Renal pelvis (tissue), 4 donors: ENCODE data around the gene FAM98B. TPM values are rescaled to one million over a fixed set of nuclear protein-coding genes. Genes with fewer than 3 reads are reported as not detected.

Experiments
- DNase-seq: peaks from one replicate; pipeline ENCODE4 v3.0.0-alpha.2; 2013
- polyA plus RNA-seq, 3 donors: library from polyadenylated mRNA; unstranded; fragments of 120-200 nt; gene quantifications; one replicate each; pipeline ENCODE4 v1.2.1, GENCODE V29; 2013; ENCODE audit not compliant: insufficient read length in 3 of 3

FAM98B gene
- polyA plus RNA-seq, 3 donors, result 67.3 to 75.6 (median 74.4) TPM

GRCh38 chr15:38455092-38455491 lies 1.2 kb downstream of the FAM98B start:
- no peak for DNase-seq

GRCh38 chr15:38458646-38459045 lies 4.7 kb downstream of the FAM98B start:
- DNase-seq, result no peak

GRCh38 chr15:38459480-38459879 lies 5.6 kb downstream of the FAM98B start:
- no peak for DNase-seq

- no peak for DNase-seq
Measured at GRCh38 chr15:38460543-38460942, 6.6 kb downstream of the FAM98B start.

GRCh38 chr15:38461066-38461833 lies 7.3 kb downstream of the FAM98B start:
- DNase-seq, result no peak

- no peak for DNase-seq
Measured at GRCh38 chr15:38463893-38464292, 10.0 kb downstream of the FAM98B start.

GRCh38 chr15:38464675-38465074 lies 10.7 kb downstream of the FAM98B start:
- no peak for DNase-seq

GRCh38 chr15:38470816-38471215 lies 16.9 kb downstream of the FAM98B start:
- no peak for DNase-seq

- DNase-seq, result no peak
Measured at GRCh38 chr15:38471974-38472373, 18.0 kb downstream of the FAM98B start.

- DNase-seq, result peak; percentile 60
Measured at GRCh38 chr15:38474155-38474757, 20.3 kb downstream of the FAM98B start.

GRCh38 chr15:38475361-38475760 lies 21.4 kb downstream of the FAM98B start:
- no peak for DNase-seq

GRCh38 chr15:38476120-38476519 lies 22.2 kb downstream of the FAM98B start:
- no peak for DNase-seq

- DNase-seq, result no peak
Measured at GRCh38 chr15:38477637-38478036, 23.7 kb downstream of the FAM98B start.

GRCh38 chr15:38479266-38479665 lies 25.3 kb downstream of the FAM98B start:
- DNase-seq, result no peak

- no peak for DNase-seq
Measured at GRCh38 chr15:38479756-38480155, 25.8 kb downstream of the FAM98B start.

- no peak for DNase-seq
Measured at GRCh38 chr15:38481113-38481512, 27.2 kb downstream of the FAM98B start.

GRCh38 chr15:38481761-38482160 lies 27.8 kb downstream of the FAM98B start:
- no peak for DNase-seq

- no peak for DNase-seq
Measured at GRCh38 chr15:38482572-38482971, 28.6 kb downstream of the FAM98B start.

GRCh38 chr15:38486936-38487335 lies 33.0 kb downstream of the FAM98B start:
- DNase-seq, result no peak

GRCh38 chr15:38487378-38487777 lies 33.5 kb downstream of the FAM98B start:
- DNase-seq, result no peak

GRCh38 chr15:38490242-38490922 lies 36.5 kb downstream of the FAM98B start:
- DNase-seq, result no peak

- no peak for DNase-seq
Measured at GRCh38 chr15:38496151-38496550, 42.2 kb downstream of the FAM98B start.

- DNase-seq, result no peak
Measured at GRCh38 chr15:38499651-38500050, 45.7 kb downstream of the FAM98B start.
